AG08396 (cell line): ENCODE measurements around the gene GAD2.
A peak's percentile ranks its signal among the peaks of the same experiment; 100 is the strongest.

Experiments used
- DNase-seq: peaks from one replicate; pipeline ENCODE4 v3.0.0; 2012; ENCODE audit warnings: low spot score, mixed read lengths

Gene GAD2

DNA sequence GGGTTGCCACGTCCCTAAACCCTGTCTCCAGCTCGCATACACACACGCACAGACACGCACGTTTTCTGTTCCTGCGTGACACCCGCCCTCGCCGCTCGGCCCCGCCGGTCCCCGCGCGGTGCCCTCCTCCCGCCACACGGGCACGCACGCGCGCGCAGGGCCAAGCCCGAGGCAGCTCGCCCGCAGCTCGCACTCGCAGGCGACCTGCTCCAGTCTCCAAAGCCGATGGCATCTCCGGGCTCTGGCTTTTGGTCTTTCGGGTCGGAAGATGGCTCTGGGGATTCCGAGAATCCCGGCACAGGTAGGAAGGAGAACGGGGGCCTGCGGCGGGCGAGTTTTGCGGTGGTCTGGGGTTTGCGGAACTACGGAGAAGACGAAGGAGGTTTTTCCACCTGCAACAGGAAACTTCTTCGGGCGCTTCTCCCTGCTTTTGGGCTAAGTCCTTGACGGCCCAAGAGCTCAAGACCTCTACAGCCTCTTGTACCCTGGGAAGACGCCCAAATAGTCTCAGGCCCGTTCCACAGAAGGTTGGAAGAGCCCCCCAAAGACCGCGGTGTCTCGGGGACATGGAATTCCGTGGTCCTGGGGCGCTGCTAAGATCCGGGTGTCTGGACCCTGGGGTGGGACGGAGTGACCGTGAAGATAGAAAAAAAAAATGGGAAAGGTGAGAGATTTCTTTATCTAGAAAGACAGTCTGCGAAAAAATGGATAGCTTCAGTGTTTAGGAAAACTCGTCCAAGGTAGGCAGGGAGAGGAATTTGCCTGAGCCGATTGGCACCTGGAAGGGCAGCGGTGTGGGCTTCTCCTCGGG is at the start of gene GAD2:
Gene GAD2, plus strand, starts transcription at position 190 of the 811 bp plus-strand sequence. Its CDS starts 36 bp downstream, at position 226.
- no peak for DNase-seq

DNA sequence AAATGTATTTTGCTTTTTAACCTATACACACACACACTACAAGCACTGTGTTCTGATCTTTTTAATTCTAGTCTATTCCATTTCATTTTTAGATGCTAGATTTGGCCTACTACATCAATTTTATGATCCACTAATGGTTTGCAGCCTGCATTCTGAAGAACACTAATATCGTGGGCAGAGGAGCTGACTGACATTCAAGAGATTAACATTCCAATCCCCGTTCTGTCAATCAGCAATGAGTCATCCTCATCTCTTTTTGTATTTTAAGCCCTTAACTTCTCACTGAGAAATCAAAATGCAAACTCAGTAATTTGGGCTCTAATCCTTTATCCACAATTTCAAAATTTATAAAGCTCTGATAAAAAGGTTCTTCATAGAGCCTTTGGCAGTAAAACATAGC is 47.1 kb upstream of the GAD2 start:
- no peak for DNase-seq

DNA sequence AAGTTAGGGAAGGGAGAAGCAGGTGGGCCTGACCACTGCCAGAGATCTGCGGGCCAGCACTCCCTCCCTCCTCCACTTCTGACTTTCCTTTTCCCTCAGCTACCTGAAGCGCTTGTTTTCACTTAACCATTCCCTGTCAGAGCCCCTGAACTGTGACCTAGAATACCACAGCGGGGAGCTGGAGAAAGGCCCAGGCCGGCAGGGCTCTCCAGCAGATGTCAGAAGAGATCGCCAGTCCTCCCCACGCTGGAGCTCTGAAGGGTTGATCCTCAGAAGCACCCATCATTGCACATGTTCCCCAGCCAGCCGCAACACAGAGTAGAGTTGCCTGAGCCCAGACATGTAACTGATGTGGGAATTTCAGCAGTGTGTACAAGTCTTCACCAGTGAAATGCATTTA is 44.4 kb upstream of the GAD2 start:
- DNase-seq = no peak

DNA sequence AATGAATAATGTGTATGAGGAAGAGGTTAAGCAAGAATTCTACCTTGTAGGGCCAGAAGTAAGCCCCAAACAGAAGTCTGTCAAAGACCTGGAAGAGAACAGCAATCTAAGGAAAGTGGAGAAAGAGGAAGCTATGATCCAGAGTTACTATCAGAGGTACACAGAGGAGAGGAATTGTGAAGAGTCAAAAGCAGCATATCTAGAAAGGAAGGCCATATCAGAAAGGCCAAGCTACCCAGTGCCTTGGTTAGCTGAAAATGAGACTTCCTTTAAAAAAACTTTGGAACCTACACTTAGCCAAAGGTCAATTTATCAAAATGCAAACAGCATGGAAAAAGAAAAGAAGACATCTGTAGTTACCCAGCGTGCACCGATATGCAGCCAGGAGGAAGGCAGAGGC is 42.7 kb upstream of the GAD2 start:
- DNase-seq = no peak

DNA sequence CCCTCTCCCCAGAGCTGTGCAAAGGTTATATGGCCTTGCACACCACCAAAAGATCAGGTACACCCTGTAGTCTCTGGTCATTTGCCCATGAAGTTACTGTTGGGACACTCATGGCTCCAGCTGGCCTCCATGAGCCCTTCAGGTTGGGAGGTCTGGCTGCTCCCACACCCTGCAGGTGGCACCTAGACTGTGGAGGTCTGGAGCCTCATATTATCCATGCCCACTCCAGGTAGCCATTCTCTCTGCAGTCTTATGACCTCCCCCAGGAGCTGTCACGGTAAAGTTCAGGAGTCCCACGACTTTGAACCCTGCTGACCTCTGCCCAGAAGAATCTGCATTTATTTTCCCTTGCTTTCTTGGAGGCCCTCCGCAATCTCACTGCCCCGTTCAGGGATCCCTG is 39.2 kb upstream of the GAD2 start:
- DNase-seq = no peak

DNA sequence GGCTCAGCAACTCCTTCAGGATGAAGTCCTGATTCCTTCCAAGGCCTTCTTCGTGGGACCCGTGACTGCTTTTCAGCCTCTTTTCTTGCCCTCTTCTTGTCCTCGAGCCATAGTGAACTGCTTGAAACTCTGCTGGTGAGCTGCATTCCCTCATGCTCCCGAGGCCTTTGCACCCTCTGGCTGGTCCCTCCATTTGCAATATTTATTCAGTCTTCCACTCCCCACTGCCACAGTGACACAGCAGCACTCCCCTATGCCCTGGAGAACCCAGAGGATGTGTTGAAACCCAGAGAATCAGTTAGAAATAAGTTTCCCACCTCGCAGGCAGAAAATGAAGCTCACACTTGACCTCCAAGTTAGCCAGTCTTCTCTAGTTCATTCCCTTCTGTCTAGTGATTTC is 22.3 kb upstream of the GAD2 start:
- DNase-seq = no peak

DNA sequence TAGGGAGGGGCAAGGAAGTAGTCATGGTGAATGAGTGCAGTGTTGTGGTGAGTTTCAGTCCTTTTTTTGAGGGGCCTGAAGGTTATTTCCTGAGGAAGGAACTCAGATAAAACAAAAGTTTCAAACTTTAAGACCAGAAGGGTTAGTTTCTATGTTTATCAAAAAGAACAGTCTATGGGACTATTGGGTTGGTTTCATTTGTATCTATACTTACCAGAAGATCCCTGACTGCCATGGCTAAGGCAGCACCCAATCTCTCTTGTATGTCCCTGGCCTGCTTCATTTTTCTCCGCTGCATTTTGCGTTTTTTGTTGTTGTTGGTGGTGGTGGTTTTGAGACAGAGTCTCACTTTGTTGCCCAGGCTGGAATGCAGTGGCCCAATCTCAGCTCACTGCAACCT is 19.3 kb upstream of the GAD2 start:
- DNase-seq = no peak

DNA sequence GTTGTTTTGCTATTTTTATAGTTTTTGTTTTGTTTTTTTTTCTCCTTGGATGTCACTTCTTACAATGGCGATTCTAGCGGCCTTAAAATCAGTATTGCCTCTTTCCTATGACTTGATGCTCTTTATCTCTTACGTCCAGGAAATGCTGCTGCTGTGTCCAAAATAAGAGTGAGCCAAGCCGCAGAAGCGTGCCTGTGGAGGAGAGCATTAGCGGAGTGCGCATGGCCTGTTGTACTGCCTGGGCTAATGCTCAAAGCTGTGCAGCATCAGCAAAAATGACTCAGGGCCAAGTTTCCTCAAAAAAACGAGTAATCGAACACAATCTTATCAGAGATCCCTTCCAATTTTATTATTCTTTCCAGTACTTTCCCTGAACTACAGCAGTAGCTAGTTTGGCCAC is 18.5 kb upstream of the GAD2 start:
- DNase-seq = no peak

DNA sequence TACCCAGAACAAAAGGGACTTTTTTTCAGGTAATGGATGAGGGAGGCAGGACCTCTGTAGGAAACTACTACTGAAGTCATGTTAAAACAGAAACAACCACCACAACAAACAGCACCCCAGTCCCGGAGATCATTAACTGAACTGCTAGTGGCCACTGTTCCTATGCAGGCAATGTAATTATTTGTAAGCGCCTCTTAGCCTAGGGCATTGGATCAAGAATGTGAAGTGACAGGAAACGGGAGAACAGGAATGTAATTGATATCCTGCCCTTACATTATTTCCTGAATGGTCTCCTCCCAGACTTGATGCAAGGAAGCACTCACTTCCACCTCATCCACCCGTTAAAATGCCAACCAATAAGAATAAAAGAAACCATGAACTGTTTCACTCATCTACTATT is 16.7 kb upstream of the GAD2 start:
- no peak for DNase-seq

DNA sequence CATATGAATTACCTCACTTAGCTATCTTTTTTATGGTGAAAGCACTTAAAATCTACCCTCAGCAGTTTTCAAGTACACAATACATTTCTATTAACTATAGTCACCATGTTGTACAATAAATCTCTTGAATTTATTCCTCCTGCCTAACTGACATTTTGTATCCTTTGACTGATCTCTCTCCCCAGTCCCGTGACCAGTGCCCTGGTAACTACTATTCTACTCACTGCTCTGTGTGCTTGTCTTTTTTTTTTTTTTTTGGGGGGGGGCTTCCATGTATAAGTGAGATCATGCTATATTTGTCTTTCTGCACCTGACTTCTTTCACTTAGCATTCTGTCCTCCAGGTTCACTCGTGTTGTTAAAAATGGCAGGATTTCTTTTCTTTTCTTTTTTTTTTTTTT is 11.4 kb upstream of the GAD2 start:
- DNase-seq = no peak

DNA sequence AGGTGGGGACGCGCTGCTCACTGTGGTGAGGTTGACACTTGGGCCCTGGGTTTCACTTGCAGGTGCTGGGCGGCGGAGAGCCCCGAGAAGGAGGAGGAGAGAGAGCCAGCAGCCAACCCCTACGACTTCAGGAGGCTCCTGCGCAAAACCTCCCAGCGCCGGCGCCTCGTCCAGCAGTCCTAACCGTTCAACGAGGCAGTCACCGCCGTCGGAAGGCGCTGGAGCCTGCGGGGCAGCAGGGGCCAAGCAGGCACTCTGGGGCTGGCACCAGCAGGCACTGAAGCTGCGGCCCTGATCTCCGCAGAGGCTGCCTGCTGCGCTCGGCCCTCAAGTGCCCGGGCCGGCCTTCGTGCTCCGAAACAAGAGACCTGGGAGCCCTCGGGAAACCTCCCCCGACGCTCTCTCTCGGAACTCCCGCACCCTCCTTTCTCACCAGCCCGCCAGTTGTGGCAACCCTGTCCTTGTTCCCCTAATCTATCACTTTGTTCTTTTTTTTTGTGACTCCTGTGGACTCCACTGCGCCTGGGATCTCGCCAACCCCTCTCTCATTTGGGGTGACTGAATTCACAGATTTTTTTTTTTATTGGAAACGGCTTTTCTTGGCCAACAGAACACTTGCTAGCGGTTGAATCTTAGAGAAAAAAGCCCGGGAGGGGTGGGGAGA is 4.7 kb upstream of the GAD2 start:
- no peak for DNase-seq

DNA sequence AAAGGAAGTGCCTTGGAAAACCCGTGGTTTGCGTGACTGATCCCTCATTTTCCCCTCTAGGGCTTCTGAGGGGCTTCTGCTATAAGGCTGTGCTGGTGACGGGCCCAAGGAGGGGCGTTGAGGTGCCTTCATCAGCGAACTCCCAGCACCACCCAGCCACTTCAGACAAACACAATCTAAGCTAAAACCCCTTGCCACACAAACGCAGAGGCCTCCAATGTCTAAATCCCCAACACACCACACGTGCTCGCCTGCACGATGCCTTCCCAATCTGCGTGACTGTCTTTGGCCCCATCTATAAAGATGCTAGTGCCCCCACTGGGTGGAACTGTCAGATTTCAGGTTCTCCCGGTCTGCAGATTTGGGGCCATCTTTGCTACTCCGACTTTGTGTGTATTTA is 4.1 kb upstream of the GAD2 start:
- DNase-seq = no peak

DNA sequence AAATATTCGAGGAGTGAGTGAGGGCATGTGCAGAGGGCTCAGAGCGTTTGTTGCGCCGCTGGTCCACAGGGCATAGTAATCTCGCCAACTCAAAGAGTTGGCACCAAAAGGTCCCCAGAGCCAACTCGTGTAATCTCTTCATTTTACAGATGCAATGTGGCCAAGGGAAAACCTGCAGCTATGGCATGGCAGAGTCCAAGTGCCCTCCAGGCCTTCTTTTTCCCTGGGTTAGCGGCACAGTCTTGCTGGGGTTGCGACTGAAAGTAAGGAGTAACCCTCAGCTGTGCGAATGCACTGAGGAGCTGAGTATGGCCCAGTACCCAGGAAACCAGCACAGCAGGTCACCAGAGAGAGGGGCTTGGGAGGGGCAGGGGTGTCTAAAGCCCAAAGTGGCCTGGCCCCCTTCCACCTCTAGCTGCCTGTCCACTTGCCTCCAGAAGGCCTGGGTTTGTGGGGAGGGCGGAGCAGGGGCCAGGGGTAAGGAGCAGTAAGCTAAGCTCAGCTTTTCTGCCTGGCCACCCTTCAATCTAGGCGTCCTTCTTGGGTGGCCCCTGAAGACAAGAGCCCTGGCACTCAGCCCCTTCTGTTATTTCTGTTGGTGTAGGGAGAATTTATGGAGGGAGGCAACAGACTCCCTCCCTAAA is 3.3 kb upstream of the GAD2 start:
- DNase-seq = no peak

DNA sequence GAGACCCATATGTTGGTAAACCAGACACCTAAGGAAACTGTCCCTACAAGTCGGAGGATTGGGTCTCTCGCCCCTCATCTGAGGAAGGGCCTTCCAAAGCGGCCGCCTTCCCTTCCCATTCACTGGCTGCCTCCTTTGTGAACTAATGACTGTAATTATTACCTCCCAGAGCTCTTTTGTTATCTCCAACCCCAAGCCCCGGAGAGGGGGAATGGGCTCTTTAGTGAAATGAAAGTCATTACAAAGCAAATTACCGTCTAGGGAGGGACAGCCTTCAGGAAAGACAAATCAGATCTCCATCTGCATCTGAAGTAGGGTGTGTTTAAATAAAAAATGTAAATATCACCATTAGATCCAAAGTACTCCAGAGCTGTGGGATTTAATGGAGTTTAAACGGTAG is 2.6 kb upstream of the GAD2 start:
- DNase-seq = no peak

DNA sequence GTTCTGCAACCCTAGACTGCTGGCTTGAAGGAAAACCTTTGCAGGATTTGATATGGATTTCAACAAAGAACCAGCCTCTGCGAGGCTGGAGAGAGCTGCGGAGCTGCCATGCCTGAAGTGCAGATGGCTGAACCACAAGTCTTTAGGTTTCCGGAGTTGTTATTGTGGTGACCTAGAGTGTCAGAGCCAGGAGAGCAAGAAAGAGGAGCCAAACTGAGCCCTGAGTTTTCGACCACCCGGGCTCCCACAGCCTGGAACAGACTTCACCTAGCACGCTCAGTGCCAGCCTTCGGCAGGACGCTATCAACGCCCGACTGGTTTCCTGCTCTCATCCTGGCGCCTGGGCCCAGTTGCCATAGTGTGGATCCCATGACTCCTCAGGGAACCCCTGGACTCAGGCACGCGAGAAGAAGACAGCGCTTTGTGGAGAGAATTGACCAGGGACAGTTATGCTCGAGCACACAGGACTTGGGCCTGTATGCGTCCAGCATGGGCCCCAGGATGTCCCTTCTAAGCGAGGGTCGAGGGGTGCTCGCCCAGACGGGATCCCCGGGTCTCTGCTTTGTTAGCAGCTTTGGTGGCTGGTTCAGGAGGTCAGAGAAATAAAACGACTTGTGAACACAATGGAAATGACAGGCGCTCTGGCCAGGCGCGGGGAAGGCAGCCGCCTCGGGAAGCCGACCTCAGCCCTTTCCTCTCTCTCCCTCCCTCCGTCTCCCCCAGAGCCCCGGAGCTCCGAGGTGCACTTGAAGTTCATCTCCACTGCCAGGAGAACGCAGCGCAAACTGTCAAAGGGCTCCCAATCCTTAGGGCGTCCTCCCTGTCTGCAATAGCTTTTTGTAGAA is 1.8 kb upstream of the GAD2 start:
- DNase-seq = no peak

DNA sequence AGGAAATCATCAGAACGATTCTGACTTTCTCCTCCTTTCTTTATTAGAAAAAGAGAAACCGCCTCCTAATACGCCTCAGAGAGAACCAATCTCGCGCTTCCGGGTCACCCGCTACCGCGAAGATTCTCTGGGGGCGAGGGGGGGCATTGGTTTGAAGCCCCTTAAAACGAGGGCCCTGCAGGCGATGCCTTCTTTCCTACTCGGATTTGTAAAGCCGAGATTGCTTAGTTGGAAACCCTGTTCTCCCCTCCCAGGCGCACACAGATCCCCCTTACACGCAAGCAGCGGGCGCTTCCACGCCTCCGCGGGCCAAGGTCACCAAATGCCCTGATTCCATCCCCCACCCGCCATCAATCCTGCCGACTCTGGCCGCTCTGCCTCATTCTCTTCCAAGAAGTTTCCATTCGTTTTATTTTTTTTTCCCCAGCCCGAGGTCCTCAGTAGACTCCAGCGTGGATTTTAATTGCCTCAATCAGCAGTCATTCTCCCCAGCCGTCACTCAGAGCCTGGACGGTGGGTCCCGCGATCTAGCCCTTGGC is 1.1 kb upstream of the GAD2 start:
- DNase-seq = no peak

DNA sequence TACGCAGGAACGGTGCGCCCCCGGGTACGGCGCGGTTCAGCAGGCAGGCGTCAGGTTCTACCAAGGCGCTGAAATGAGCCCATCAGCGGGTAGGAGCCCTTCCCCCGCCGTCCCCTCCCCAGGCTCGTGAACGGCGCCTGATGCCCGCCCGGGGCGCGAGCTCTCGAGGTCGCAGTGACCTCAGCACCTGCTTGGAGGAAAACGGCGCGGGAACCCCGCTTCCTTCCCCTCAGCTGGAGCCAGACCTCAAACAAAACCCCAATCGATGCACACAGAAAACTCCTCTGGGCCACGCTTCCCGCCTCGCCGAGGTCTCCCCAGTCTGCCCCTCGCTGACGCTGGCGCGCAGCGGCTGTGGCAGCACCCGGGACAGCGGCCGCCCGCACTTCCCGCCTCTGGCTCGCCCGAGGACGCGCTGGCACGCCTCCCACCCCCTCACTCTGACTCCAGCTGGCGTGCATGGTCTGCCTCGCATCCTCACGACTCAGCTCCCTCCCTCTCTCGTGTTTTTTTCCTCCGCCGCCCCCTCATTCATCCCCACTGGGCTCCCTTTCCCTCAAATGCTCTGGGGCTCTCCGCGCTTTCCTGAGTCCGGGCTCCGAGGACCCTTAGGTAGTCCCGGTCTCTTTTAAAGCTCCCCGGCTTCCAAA is 514 bp upstream of the GAD2 start:
- peak; percentile 32 for DNase-seq

DNA sequence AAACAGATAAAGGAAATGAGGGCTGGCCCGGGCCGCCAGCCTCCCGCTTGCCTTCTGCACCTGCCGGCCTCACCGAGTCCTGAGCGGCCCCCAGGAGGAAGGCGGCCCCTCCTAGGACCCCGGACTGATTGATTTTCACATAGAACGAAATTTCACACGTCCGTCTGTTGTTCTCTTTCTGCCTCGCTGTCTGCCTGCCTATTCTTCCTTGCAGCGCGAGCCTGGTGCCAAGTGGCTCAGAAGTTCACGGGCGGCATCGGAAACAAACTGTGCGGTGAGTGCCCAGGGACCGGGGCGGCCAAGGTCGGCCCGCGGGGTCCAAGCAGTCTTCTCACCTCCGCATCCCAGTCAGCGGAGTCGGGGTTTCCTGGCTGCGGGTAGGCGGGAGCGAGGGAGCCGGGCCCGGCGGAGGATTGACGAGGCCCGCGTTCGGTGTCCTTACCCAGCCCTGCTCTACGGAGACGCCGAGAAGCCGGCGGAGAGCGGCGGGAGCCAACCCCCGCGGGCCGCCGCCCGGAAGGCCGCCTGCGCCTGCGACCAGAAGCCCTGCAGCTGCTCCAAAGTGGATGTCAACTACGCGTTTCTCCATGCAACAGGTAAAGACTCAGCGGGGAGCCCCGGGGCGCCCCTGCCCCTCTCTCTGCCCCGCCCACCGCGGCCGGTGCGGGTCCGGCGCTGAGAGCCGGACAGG is 967 bp downstream of the GAD2 start:
- no peak for DNase-seq

DNA sequence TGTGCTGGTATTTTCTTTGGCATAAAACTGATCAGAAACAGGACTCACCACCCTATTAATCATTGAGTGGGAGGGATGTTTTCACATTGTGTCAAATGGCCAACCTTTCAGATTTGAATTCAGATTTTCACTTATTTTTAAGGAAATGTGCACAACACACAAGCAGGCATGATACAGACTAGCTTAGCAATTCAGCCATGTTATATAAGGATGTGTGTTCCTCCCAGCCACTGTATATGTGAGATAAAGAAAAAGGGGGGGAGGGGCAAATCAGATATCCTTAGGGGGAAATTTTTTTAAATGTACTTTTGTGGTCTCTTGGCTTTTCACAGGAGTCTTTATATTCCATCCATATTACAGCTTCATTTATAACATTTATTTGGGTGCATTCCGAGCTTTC is 3.1 kb downstream of the GAD2 start:
- no peak for DNase-seq

DNA sequence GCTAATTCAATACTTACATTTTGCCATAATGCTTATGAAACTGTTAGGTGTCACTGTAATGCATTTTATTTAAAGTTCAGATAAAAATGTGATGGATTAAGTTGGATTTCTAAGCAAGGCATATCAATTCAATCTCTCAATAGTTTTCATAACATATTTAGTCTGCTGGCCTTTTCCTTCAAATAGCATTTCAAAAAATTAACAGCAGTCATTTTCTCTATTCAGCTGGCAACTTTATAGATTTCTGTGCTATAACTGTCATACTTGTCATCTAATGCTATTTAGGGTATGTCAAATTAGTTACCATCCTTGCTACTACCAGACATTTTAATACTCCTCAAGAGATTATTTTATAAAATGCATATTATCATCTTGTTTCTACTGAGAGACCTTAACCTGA is 4.3 kb downstream of the GAD2 start:
- no peak for DNase-seq

DNA sequence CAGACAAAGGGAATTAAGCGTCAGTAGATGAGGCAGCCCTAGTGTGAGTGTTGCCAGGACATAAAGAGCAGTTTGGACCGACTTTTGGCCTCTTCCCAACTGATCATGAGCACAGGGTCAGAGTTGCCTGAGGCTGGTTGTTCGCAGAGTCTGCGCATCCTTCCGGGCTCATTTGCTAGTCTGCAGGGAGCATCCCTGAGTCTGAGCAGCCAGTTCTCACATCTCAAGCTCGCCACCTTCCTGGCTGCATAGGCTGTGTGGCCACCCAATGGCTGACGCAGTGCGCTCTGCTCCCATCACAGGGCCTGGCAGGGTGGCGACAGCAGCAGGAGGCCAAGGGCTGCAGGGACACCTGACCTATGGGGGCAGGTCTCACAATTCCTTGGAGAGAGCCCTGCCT is 5.0 kb downstream of the GAD2 start:
- DNase-seq = no peak
